Activated CD8-positive, alpha-beta T cell treated with anti-CD3 and anti-CD28 coated beads for 36 hours (primary cell): ENCODE data around the gene RAB38. TPM values are rescaled to one million over a fixed set of nuclear protein-coding genes. Genes with fewer than 3 reads are reported as not detected.

Experiments used
- ATAC-seq: fragments of 200-7000 bp; cut with Tn5 transposase; one replicate; pipeline ENCODE4 v1.10.0; 2021; ENCODE audit warnings: mild to moderate bottlenecking, moderate library complexity
- CTCF ChIA-PET: fragments of 350-600 bp; sonication (Branson Sonifier 250); formaldehyde crosslinking; loops from one replicate; lab custom pipeline; 2021; ENCODE audit warnings: antibody characterized with exemption; lab: Charles Lee
- POLR2A ChIA-PET: fragments of 350-600 bp; sonication (Branson Sonifier 250); formaldehyde crosslinking; loops from one replicate; lab custom pipeline; 2021; ENCODE audit warnings: antibody characterized with exemption; lab: Charles Lee
- DNase-seq: peaks from one replicate; pipeline ENCODE4 v3.0.0-alpha.2; 2020
- H3K27ac Mint-ChIP-seq: one replicate; pipeline ENCODE4 v1.8.0; 2021; ENCODE audit warnings: mild to moderate bottlenecking, mixed read lengths
- H3K27me3 Mint-ChIP-seq: one replicate; pipeline ENCODE4 v1.8.0; 2021; ENCODE audit warnings: mixed read lengths
- H3K36me3 Mint-ChIP-seq: one replicate; pipeline ENCODE4 v1.8.0; 2021; ENCODE audit warnings: low read depth, mixed read lengths
- H3K4me1 Mint-ChIP-seq: one replicate; pipeline ENCODE4 v1.8.0; 2021; ENCODE audit warnings: low read depth, mixed read lengths
- H3K4me3 Mint-ChIP-seq: one replicate; pipeline ENCODE4 v1.8.0; 2021; ENCODE audit warnings: mild to moderate bottlenecking, moderate library complexity, mixed read lengths
- H3K9me3 Mint-ChIP-seq: one replicate; pipeline ENCODE4 v1.8.0; 2021; ENCODE audit warnings: mixed read lengths
- intact Hi-C: fragments of 100-400 bp; cut with micrococcal nuclease; formaldehyde crosslinking; loops from one replicate; pipeline ENCODE4 v1.10.0; 2022
- total RNA-seq, 2 experiments: library from RNA; stranded (reverse); gene quantifications; one replicate each; pipeline ENCODE4 v1.2.3, GENCODE V29; 2021
- TF ChIP-seq, protein P1 (sequence below): fragments of 200-600 bp; IDR thresholded peaks from one replicate; pipeline ENCODE4 v1.8.0; 2022; ENCODE audit warnings: antibody characterized with exemption, mild to moderate bottlenecking

RAB38 gene
- total RNA-seq, 2 experiments from 2014 or later: 3.2 to 3.4 TPM

DNA sequence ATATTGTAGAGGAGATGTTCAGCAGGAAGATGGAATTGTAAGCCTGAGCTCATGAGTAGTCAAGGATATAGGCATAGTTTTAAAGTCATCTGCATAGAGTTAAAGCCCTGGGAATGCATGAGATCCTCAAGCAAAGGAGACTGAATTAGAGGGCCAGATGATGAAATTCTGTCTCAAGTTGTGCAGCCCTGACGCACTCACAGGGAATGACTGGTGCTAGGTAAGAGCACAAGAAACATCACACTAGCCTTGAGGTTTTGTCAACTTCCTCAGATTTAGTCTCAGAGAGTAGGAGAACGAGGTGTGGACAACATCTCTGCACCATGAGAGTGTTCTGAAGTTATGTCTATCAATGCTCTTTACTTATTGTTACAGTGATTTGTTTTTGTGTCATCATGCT is 5.8 kb downstream of the RAB38 start:
- Mint-ChIP-seq H3K4me3 (no peak overlapping the region), H3K4me1 (peaks cover 14% of the 10 kb centered on the region), H3K27ac (no peak overlapping the region), H3K9me3 (no peaks in the 10 kb centered on the region), H3K27me3 (no peaks in the 10 kb centered on the region), H3K36me3 (no peaks in the 10 kb centered on the region)
- intact Hi-C loops: no loop called here
- ChIA-PET POLR2A (interaction anchor here (1.0 kb wide), 1 partner anchor 20 kb away, joined by 3 read pairs; no protein-coding TSS in a partner anchor), CTCF (no interaction called here)
- TF ChIP-seq, protein P1, sequence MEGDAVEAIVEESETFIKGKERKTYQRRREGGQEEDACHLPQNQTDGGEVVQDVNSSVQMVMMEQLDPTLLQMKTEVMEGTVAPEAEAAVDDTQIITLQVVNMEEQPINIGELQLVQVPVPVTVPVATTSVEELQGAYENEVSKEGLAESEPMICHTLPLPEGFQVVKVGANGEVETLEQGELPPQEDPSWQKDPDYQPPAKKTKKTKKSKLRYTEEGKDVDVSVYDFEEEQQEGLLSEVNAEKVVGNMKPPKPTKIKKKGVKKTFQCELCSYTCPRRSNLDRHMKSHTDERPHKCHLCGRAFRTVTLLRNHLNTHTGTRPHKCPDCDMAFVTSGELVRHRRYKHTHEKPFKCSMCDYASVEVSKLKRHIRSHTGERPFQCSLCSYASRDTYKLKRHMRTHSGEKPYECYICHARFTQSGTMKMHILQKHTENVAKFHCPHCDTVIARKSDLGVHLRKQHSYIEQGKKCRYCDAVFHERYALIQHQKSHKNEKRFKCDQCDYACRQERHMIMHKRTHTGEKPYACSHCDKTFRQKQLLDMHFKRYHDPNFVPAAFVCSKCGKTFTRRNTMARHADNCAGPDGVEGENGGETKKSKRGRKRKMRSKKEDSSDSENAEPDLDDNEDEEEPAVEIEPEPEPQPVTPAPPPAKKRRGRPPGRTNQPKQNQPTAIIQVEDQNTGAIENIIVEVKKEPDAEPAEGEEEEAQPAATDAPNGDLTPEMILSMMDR: no peak
- DNase-seq (no peak), ATAC-seq (no peak)

DNA sequence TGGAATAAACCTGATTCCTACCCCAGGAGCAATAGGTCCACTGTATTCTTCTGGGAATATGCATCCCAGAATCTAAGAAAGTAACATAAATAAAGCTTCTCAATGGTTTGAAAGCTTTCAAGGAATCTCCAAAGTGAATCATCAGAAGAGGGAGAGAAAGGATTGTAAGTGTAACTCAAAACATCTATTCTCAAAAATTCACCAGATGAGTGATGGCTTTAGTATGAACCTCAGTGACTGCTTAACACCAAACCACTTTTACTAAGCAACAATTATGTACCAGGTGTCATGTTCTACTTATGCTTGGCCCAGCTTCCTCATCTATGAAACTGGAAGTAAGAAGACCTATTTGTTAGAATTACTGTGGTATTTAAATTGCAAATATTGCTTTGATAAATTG is 7.4 kb downstream of the RAB38 start:
- ChIA-PET CTCF (no interaction called here), POLR2A (no interaction called here)
- no peaks in the 10 kb centered on the region for H3K4me1 Mint-ChIP-seq
- no peak for DNase-seq
- peaks cover under 1% of the 10 kb centered on the region for H3K27me3 Mint-ChIP-seq
- no peak overlapping the region for H3K4me3 Mint-ChIP-seq
- H3K27ac Mint-ChIP-seq: no peak overlapping the region
- H3K36me3 Mint-ChIP-seq: no peaks in the 10 kb centered on the region
- ATAC-seq: no peak
- no peaks in the 10 kb centered on the region for H3K9me3 Mint-ChIP-seq
- intact Hi-C loops: no loop called here
- TF ChIP-seq, protein P1: no peak

DNA sequence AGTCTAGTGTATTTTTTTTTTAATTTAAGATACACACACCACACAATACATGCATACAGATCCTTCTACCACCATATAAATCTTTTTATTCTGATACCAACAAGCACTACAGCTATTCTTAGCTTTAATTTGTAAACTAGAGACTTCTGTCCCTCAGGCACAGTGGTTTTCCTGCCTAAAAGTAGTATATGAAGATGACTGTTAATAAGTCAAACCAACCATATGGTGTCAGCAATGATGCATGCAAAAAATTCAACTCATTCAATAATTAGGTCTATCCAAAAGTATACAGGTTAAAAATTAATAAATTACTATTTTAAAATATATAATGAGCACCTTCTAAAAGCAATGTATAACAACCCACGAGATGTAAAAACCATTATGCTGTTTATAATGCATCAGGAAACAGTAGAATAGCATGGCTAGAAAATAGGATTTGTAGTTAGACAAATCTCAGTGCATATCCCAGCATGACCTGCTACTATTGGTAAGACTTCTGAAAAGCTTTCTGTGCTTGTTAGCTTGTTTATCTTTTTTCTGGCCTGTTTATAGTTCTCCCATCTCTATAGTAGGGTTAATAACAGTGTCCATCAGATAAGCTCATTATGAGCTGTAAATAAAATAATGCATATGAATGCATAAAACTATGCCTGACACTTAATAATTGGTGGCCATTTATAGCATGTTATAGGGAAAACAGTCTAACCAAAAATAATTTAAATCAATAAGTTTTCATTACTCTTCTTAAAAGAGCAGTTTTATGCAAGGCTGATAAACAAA is 10.2 kb downstream of the RAB38 start:
- DNase-seq (no peak), ATAC-seq (no peak)
- Mint-ChIP-seq H3K4me1 (no peaks in the 10 kb centered on the region), H3K4me3 (no peak overlapping the region), H3K9me3 (no peaks in the 10 kb centered on the region), H3K36me3 (no peaks in the 10 kb centered on the region), H3K27ac (no peak overlapping the region), H3K27me3 (peaks cover 4% of the 10 kb centered on the region)
- TF ChIP-seq, protein P1: no peak
- POLR2A ChIA-PET: no interaction called here
- CTCF ChIA-PET: no interaction called here
- intact Hi-C loops: no loop called here

DNA sequence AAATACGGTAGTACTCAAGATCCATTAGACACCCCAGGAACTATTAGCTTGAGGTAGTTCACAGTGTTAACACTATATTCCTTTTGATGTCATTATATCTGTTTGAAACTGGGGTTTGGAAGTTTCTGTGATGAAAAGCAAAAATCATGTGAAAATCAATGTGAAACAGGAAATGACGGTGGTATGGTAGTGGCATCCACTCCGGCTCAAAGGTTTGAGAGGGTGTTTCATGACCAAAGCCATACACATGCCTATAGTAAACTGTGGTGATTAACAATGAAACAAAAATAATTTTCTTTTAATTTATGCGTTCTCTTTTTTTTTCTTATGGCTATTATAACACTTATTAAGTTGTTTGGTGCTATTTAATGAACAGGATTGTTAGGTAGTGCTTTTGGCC is 10.9 kb downstream of the RAB38 start:
- ATAC-seq (no peak), DNase-seq (no peak)
- Mint-ChIP-seq H3K4me1 (no peaks in the 10 kb centered on the region), H3K9me3 (peaks cover 1% of the 10 kb centered on the region), H3K27ac (no peak overlapping the region), H3K36me3 (no peaks in the 10 kb centered on the region), H3K4me3 (no peak overlapping the region), H3K27me3 (peaks cover 4% of the 10 kb centered on the region)
- CTCF ChIA-PET: no interaction called here
- intact Hi-C loops: no loop called here
- POLR2A ChIA-PET: no interaction called here
- TF ChIP-seq, protein P1: no peak

DNA sequence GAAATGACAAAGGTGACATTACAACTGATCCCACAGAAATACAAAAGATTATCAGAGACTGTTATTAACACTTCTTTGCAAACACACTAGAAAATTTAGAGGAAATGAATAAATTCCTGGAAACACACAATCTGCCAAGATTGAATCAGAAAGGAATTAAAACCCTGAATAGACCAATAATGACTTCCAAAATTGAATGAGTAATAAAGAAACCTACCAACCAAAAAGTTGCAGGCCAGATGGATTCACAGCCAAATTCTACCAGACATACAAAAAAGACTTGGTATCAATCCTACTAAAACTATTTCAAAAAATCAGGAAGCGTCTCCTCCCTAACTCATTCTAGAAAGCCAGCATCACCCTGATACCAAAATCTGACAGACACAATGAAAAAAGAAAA is 17.2 kb downstream of the RAB38 start:
- Mint-ChIP-seq H3K36me3 (no peaks in the 10 kb centered on the region), H3K4me1 (no peaks in the 10 kb centered on the region), H3K27me3 (peaks cover 6% of the 10 kb centered on the region), H3K27ac (no peak overlapping the region), H3K4me3 (no peak overlapping the region), H3K9me3 (peaks cover 19% of the 10 kb centered on the region)
- DNase-seq (no peak), ATAC-seq (no peak)
- intact Hi-C loops: no loop called here
- ChIA-PET POLR2A (no interaction called here), CTCF (no interaction called here)
- TF ChIP-seq, protein P1: no peak
